ENCODE measurements around the gene PRKCA. TPM values are rescaled to one million over a fixed set of nuclear protein-coding genes. Genes with fewer than 3 reads are reported as not detected.

The PRKCA gene
- total RNA-seq, 2 donors from 2014 or later = 8.3 to 26.5 TPM

DNA sequence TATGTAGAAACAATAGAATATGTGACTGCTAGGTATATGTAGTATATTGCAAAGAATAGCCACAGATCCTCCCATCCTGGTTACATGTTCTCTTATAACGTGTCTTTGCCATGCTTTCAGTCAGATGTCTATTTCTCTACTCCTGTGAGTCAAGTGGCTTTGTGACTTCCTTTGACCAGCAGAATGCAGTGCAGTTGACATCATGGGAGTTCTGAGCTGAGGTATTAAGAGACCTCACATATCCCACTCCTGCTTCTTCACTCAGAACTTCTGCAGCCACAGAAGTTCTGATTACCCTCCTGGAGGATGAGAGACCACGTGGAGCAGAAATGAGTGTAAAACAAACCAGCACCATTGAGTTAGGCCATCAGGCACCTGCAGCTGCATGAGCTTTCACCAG lies 222.5 kb downstream of the PRKCA start:
- no peak for TF ChIP-seq POLR2A (IDR thresholded peaks at IDR 0.05)
- TF ChIP-seq POLR2AphosphoS5 (IDR thresholded peaks at IDR 0.05) = no peak
- TF ChIP-seq, protein P1, sequence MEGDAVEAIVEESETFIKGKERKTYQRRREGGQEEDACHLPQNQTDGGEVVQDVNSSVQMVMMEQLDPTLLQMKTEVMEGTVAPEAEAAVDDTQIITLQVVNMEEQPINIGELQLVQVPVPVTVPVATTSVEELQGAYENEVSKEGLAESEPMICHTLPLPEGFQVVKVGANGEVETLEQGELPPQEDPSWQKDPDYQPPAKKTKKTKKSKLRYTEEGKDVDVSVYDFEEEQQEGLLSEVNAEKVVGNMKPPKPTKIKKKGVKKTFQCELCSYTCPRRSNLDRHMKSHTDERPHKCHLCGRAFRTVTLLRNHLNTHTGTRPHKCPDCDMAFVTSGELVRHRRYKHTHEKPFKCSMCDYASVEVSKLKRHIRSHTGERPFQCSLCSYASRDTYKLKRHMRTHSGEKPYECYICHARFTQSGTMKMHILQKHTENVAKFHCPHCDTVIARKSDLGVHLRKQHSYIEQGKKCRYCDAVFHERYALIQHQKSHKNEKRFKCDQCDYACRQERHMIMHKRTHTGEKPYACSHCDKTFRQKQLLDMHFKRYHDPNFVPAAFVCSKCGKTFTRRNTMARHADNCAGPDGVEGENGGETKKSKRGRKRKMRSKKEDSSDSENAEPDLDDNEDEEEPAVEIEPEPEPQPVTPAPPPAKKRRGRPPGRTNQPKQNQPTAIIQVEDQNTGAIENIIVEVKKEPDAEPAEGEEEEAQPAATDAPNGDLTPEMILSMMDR (IDR thresholded peaks at IDR 0.05) = no peak
- DNase-seq (ENCODE audit: low spot score) = no peak
- no peaks in the 10 kb centered on the region for H3K27me3 ChIP-seq (replicated peaks; ENCODE audit: insufficient read depth)
- no peaks in the 10 kb centered on the region for H3K36me3 ChIP-seq
- no peak overlapping the region for H3K4me3 ChIP-seq
- no peak overlapping the region for H3K27ac ChIP-seq
- H3K9me3 ChIP-seq = no peaks in the 10 kb centered on the region
- no peaks in the 10 kb centered on the region for H3K4me1 ChIP-seq (replicated peaks)
- WGBS = 95% methylated on average over 2 of the region's 2 CpGs
- intact Hi-C loops (cut with DNase I) = loop anchor here (10.0 kb wide), 1 partner anchor 100 kb away; no protein-coding TSS in a partner anchor

GRCh38 chr17:66525338-66525737 lies 222.9 kb downstream of the PRKCA start:
- WGBS = 61% methylated on average over 4 of the region's 4 CpGs
- Histone ChIP-seq H3K27me3 (replicated peaks; ENCODE audit: insufficient read depth) (no peaks in the 10 kb centered on the region), H3K27ac (no peak overlapping the region), H3K4me1 (replicated peaks) (no peaks in the 10 kb centered on the region), H3K9me3 (no peaks in the 10 kb centered on the region), H3K36me3 (no peaks in the 10 kb centered on the region), H3K4me3 (no peak overlapping the region)
- intact Hi-C loops (cut with DNase I) = loop anchor here (10.0 kb wide), 1 partner anchor 99 kb away; no protein-coding TSS in a partner anchor
- DNase-seq (ENCODE audit: low spot score) = no peak
- TF ChIP-seq POLR2AphosphoS5 (IDR thresholded peaks at IDR 0.05) (no peak), POLR2A (IDR thresholded peaks at IDR 0.05) (no peak)
- TF ChIP-seq, protein P1 (IDR thresholded peaks at IDR 0.05) = no peak

- Histone ChIP-seq H3K4me1 (replicated peaks) (no peaks in the 10 kb centered on the region), H3K27ac (no peak overlapping the region), H3K36me3 (no peaks in the 10 kb centered on the region), H3K27me3 (replicated peaks; ENCODE audit: insufficient read depth) (no peaks in the 10 kb centered on the region), H3K4me3 (no peak overlapping the region), H3K9me3 (no peaks in the 10 kb centered on the region)
- intact Hi-C loops (cut with DNase I) = loop anchor here (10.0 kb wide), 1 partner anchor 98 kb away; no protein-coding TSS in a partner anchor
- no peak for DNase-seq (ENCODE audit: low spot score)
- 90% methylated on average over 4 of the region's 4 CpGs for WGBS
- TF ChIP-seq, protein P1 (IDR thresholded peaks at IDR 0.05) = no peak
- TF ChIP-seq POLR2AphosphoS5 (IDR thresholded peaks at IDR 0.05) (no peak), POLR2A (IDR thresholded peaks at IDR 0.05) (no peak)
These were observed 224.4 kb downstream of the PRKCA start for GRCh38 chr17:66526827-66527226.

- TF ChIP-seq POLR2A (IDR thresholded peaks at IDR 0.05) (no peak), POLR2AphosphoS5 (IDR thresholded peaks at IDR 0.05) (no peak)
- TF ChIP-seq, protein P1 (IDR thresholded peaks at IDR 0.05) = no peak
- no peaks in the 10 kb centered on the region for H3K9me3 ChIP-seq
- WGBS = 89% methylated on average over 5 of the region's 5 CpGs
- intact Hi-C loops (cut with DNase I) = loop anchor here (10.0 kb wide), 1 partner anchor 97 kb away; no protein-coding TSS in a partner anchor
- no peak overlapping the region for H3K27ac ChIP-seq
- no peaks in the 10 kb centered on the region for H3K4me1 ChIP-seq (replicated peaks)
- no peaks in the 10 kb centered on the region for H3K36me3 ChIP-seq
- no peak for DNase-seq (ENCODE audit: low spot score)
- no peak overlapping the region for H3K4me3 ChIP-seq
- H3K27me3 ChIP-seq (replicated peaks; ENCODE audit: insufficient read depth) = no peaks in the 10 kb centered on the region
These were observed 224.9 kb downstream of the PRKCA start for GRCh38 chr17:66527335-66527734.

GRCh38 chr17:66531851-66532295 lies 229.5 kb downstream of the PRKCA start:
- H3K27me3 ChIP-seq (replicated peaks; ENCODE audit: insufficient read depth) = no peaks in the 10 kb centered on the region
- H3K36me3 ChIP-seq = no peaks in the 10 kb centered on the region
- H3K4me1 ChIP-seq (replicated peaks) = no peaks in the 10 kb centered on the region
- 85% methylated on average over 5 of the region's 5 CpGs for WGBS
- H3K9me3 ChIP-seq = no peaks in the 10 kb centered on the region
- H3K27ac ChIP-seq = no peak overlapping the region
- DNase-seq (ENCODE audit: low spot score) = no peak
- intact Hi-C loops (cut with DNase I) = loop anchor here (5.0 kb wide), 2 partner anchors 35 to 100 kb away; no protein-coding TSS in a partner anchor
- no peak overlapping the region for H3K4me3 ChIP-seq
- TF ChIP-seq POLR2AphosphoS5 (IDR thresholded peaks at IDR 0.05) = no peak
- no peak for TF ChIP-seq POLR2A (IDR thresholded peaks at IDR 0.05)
- TF ChIP-seq, protein P1 (IDR thresholded peaks at IDR 0.05) = no peak

Measured in prostate gland (tissue), 2 donors.